GM12874 (cell line): ENCODE data around the gene FGD5.

Experiments used
- CTCF ChIP-seq: IDR thresholded peaks from 2 replicates; pipeline ENCODE4 v1.5.1; 2011; ENCODE audit warnings: low read depth, mild to moderate bottlenecking, control low read depth, low read length, moderate library complexity; ENCODE audit not compliant: insufficient read depth

The FGD5 gene

DNA sequence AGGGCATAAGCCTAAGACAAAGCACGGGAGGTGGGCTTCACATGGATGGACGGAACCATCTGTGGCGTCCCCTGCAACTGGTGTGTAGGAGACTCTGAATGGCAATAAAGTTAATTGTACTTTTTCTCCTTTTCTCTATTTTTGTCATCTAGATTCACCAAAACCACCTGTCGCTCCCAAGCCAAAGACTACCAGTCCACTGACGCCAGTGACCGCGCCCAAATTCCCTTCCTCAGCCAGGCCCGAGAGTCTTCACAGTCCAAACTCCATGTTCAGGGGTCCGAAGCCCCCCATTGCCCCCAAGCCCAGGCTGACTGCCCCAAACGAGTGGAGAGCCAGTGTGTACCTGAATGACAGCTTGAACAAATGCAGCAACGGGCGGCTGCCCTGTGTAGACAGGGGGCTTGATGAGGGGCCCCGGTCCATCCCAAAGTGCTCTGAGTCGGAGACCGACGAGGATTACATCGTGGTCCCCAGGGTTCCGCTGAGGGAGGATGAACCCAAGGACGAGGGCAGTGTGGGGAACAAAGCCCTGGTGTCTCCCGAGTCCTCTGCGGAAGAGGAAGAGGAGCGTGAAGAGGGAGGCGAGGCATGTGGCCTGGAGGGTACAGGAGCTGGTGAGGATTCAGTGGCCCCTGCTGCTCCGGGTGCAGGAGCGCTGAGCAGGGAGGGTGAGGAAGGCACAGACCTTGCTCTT lies at the start of gene FGD5:
FGD5 (plus strand) TSS at position 159 of the 697 bp plus-strand sequence; CDS start at position 269, 110 bp downstream.
- TF ChIP-seq CTCF = no peak

DNA sequence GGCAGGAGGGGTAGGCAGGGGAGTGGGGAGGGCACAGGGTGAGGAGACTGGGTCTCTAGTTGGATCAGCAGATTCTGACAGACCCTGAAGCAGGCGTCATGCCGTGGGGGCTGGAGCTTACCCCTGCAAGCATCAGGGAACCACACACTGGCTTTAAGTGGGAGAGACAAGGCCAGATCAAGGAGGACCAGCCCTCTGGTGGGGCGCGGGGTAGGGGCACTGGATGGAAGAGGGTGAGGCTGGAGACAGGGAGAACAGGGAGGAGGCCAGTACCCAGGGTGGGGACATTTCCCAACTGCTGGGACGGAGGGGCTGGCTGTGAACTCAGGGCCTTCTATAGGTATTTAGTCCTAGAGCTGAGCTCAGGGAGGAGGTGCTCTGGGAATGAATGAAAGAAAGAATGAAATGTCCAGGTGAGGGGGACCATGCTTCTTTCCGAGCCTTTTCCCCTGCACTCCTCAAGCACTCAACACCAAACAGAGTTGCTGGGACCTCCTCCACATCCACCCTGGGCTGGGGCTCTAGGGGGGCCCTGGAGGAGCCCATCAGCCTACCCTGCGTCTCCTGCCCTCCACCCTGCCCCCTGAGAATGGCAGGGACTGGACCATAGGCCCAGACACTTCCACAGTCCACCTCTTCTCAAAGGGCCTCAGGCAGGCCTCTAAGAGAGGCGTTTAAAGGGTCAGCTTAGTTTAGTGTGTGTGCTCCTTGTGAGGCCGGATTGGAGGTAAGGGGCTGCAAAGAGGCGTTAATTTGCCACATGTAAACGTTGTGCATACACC lies 49.0 kb upstream of the FGD5 start:
- no peak for TF ChIP-seq CTCF

- TF ChIP-seq CTCF = no peak
These were observed 48.2 kb upstream of the FGD5 start for GRCh38 chr3:14770591-14770990.

GRCh38 chr3:14771593-14772497 lies 46.9 kb upstream of the FGD5 start:
- TF ChIP-seq CTCF = no peak

GRCh38 chr3:14772533-14773138 lies 46.1 kb upstream of the FGD5 start:
- no peak for TF ChIP-seq CTCF

DNA sequence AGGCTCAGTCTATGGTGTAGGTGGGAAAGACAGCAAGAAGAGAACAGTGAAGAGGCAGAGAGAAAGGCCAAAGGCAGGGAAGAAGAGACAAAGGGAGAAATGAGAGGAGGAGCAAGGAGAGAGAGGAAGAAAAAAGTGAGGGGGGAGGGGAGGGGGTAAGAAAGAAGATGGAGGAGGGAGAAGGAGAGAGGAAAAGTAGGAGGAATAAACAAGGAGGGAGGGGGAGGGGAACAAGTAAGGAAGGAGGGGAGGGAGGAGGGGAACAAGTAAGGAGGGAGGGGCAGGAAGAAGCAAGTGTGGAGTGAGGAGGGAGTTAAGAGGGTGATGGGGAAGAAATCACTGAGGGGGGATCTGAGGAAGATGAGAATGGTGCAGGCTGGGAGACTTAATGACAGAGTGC lies 45.5 kb upstream of the FGD5 start:
- TF ChIP-seq CTCF = no peak
